HG03439 (cell line): ENCODE data around the gene ASIC5.
"Not testable (repeated sequence)": the region's sequence is repeated elsewhere in the genome, so short reads cannot be mapped to it uniquely, and the experiment has no call there.

Source experiments
- ATAC-seq: cut with Tn5 transposase; IDR thresholded peaks from one replicate; pipeline ENCODE4 v1.9.1; 2021; ENCODE audit warnings: mild to moderate bottlenecking, moderate library complexity; ENCODE audit not compliant: unreplicated experiment

Gene ASIC5

DNA sequence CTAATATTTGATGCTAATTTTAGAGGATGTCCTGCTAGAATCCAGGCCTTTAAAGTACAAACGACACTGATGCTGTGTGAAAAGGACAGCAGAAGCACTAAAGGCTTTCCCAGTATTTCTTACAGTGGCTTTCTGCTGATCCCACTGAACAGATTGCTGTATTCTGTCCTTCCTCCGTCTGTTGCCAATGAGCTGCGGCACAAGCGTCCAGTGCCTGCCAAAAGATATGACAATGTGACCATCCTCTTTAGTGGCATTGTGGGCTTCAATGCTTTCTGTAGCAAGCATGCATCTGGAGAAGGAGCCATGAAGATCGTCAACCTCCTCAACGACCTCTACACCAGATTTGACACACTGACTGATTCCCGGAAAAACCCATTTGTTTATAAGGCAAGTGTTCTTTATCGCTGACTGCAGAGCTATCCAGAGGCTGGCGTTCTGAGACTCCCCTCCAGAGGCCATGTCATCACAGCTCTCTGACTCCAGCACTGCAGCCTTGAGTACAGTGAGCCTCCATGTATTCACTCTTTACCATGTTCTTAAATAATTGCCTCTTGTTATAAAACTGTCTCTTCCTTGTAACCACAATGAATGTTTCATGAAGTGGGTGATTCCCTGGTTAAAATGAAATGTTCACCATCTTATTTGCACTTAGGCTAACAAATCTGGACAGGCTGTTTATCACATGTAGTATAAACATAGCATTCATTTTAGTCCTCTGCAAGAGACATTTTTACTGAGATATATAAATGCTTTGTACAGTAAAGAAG, 63.7 kb downstream of the ASIC5 start:
- no peak for ATAC-seq

DNA sequence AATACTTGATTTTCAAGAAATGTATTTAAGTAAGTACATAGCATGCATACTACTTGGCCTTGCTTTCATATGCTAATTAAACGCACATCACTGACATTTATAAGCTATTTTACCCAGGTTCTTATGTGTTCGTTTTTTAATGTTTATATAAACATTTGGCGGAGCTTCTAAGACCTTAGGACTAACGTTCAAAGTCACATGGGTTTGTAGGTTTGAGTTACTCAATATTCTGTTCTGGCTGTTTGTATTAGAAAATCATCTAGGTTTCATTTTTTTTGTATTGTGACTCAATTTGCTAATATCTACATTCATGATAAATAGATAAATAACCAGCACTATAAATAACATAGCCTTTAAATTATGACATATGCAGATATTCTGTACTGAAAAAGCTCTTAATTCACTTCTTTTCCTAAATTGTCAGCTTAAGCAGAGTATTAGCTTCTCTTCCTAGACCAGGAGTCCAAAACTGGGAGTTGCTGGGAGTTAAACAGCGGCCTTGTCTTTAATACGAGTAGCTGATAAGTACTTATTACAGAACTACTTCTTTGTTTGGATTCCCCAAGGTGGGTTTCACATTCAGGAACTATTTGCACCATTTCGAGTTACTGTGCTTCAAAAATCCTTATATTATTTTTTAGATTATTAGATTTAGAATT, 65.3 kb downstream of the ASIC5 start:
- ATAC-seq = no peak

DNA sequence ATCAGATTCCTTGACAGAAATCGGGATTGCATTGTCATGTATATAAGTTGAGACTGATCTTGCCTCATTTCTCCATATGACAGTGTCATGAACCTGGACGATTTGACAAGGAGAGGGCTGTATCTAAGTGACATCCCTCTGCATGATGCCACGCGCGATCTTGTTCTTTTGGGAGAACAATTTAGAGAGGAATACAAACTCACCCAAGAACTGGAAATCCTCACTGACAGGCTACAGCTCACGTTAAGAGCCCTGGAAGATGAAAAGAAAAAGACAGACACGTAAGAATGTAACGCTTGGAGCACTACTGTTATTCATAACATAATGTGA, 66.3 kb downstream of the ASIC5 start:
- no peak for ATAC-seq

DNA sequence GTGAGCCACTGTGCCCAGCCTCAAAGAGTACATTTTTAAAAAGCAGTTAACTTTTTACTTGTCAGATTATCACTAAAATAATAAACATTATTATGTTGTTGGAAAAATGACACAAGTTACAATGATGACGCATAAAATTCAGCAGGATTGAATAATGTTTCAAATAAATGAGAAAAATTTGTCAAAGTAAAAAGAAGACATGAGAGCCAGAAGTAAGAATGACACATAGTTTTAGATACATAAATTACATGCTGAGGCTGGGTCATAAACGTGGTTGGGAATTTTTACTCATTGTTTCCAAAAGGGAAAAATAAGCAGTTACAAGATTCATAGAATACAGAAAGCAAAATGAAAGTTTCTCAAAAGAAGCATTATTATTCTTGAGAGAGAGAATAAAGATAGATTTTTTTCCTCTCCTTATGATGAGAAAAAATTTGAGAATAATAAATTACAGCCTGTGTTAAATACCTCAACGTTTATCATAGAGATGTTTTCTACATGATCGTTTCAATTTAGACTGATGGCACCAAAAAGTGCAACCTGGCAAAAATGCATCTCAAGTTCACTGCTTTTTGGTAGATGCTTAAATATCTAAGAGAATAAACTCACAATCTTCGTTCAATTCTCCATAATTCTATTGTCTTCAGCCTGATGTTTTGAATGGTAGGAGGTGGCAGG, 66.8 kb downstream of the ASIC5 start:
- no peak for ATAC-seq

DNA sequence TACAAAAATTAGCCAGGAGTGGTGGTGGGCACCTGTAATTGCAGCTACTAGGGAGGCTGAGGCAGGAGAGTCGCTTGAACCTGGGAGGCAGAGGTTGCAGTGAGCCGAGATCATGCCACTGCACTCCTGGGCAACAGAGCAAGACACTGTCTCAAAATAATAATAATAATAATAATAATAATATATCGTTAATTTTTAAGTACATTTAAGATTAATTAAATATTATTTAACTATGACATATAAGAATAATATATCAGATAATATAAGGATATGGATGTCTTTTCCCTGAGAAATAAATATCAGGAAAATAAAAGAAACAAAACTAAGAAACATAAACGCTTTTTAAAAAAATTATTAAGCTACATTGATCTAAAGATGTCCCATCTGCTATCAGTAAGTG, 68.5 kb downstream of the ASIC5 start:
- ATAC-seq = not testable (repeated sequence)

GRCh38 chr4:155795991-155796390, 70.1 kb downstream of the ASIC5 start:
- peak; percentile 77 for ATAC-seq

GRCh38 chr4:155794589-155795236, 71.4 kb downstream of the ASIC5 start:
- no peak for ATAC-seq

DNA sequence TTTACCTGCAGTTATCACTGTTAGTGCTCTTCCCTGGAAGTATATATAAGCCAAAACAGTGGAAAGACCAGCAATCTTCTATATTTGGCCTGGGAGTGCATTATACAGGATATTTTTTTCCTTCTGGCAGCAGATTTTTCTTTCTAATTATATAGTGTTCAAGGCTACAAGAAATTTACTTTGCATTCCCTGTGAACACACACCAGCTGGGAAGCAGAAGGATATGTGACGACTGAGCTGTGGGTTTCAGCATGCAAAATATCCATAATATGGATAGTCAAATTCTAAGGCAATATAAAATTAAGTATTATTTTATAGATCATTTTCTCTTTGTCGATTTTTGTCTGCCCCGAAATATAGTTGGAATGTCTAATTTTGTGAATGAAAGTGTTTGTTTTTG, 76.1 kb downstream of the ASIC5 start:
- ATAC-seq = no peak

- no peak for ATAC-seq
Measured at GRCh38 chr4:155789391-155789790, 76.7 kb downstream of the ASIC5 start.

- ATAC-seq = peak; percentile 98
Measured at GRCh38 chr4:155787113-155787710, 78.9 kb downstream of the ASIC5 start.

- ATAC-seq = no peak
Measured at GRCh38 chr4:155785828-155786227, 80.2 kb downstream of the ASIC5 start.

GRCh38 chr4:155784637-155785036, 81.4 kb downstream of the ASIC5 start:
- no peak for ATAC-seq

DNA sequence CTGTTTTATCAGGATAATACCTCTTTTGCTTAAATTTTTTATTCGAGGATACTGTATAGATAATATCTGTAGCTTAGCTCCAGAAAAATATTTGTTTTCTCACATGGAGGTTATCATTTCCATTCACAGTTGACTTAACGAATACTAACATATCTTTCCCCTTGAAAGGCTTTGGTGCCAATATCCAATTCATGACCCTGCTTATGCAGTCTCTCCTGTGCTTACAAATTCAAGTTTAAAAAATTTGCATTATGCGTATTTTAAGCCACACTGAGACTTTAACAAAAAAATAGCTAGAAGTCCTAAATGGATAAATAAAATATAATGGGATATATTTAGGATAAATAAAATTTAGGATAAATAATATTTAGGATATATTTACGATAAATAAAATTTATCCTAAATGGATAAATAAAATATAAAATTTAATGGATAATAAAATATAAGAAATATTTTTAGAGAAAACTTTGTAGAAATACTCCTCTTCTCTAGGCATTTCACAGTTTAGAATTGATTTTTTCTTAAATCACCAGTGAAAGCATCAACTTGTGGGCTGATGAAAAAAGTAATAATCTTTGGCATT, 84.7 kb downstream of the ASIC5 start:
- no peak for ATAC-seq

DNA sequence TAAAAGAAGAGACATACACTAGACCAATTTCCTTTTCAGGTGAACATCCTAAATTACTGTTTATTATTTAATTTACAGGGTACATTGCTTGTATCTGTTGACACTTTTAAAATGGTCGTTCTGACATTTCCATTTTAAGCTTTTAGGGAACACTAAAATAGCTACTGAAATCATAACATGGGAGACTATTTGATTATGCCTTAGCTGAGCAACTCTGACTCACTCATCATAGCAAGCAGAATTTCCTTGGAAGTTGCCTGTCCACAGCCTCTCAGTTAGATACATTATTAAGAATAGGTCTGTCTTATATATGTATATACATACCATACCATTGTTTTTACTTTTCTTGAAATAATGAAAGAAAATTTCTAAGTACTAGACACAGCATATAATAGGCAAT, 85.3 kb downstream of the ASIC5 start:
- no peak for ATAC-seq
